Fibroblast of mammary gland (primary cell): ENCODE measurements around the gene INPP5J.

Experiments used
- DNase-seq: peaks from one replicate; pipeline ENCODE4 v3.0.0-alpha.2; 2010; ENCODE audit warnings: low read depth
- H3K4me3 ChIP-seq: 2 replicates; pipeline ENCODE4 v1.5.1; 2011; ENCODE audit warnings: low read depth, mild to moderate bottlenecking, low read length, moderate library complexity; ENCODE audit not compliant: control insufficient read depth
- CTCF ChIP-seq: conservative IDR thresholded peaks from 2 replicates; pipeline ENCODE4 v1.5.1; 2011; ENCODE audit warnings: low read depth, low read length, inconsistent platforms; ENCODE audit not compliant: control insufficient read depth, insufficient read depth

The INPP5J gene

DNA sequence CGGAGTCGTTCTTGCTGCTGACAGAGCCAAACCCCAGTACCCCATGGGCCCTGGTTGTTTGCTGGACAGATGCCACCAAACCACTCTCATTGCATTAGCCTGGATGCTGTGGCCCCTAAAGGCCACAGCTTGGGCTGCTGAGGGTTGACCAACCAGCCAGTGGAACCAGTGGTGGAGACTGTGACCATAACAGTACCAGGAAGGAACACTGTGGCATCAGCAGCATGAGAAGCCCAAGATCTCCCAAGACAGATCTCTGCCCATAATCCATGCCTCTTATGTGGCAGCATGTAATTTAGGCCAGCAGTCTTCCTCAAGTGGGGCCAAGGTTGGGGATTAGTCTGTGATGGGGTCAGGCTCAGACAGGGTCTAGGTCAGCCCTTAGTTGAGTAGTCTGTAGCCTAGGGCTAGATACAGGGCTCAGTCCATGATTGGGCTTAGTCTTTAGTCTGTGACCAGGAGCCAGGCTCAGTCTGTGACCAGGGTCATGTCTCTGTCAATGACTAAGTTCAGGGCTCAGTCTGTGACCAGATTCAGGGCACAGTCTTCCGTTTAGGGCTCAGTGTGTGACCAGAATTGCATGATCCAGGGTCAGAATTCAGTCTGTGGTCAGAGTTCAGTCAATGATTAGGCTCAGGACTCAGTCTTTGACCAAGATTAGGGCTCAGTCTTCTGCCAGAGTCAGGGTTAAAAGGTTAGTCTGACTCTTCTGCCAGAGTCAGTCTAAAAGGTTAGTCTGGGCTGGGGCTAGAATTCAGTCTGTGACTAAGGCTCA lies 4.5 kb upstream of the INPP5J start:
- no peak for TF ChIP-seq CTCF
- no peak overlapping the region for H3K4me3 ChIP-seq
- no peak for DNase-seq

DNA sequence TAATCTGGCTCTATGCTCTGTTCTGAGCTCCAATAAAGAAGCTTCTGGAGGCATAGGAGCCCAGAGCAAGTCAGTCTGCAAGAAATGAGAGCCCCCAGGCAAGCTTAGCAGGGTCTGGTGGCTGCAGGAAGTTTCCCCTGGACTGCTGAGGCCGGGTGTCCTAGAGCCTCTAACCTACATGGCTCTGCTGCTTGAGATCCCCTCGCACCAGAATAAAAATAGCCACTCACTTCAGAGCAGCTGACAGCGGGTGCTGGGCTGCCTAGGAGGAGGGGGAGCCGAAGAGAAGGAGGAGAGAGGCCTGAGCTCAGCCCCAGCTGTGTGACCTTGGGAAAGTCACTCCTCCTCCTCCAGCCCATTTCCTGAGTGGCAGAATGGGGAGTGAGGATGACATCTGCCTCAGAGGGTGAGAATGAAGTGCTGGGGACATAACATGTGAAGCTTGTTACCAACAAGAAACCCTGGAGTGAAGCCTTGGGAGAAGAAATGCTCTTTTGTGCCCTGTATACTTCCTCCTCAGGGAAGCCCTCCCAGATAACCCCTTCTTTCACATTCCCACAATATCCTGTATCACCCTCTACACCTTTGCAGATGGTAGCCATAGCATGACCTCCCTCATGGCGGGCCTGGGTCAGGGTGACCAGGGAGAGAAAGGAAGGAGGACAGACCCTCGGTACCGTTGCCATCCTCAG lies 3.6 kb upstream of the INPP5J start:
- H3K4me3 ChIP-seq, result no peak overlapping the region
- no peak for DNase-seq
- TF ChIP-seq CTCF, result no peak

DNA sequence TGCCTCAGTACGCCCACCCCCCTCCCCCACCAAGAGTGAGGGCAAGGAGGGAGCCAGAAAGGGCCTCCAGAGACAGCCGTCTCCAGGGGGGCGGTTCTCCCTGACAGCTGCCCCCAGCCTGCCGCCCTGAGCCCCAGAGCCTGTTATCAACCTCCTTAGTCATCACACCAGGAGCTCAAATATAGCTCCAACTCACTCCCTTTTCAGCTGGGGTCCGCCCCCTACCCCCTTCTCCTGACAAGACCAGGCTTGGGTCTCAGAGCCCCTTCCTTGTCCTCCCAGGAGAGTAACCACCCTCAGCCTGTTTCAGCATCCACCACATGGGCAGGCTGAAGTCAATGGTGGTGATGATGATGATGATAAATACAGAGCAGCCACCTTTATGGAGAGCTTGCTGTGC lies 2.5 kb upstream of the INPP5J start:
- TF ChIP-seq CTCF, result no peak
- H3K4me3 ChIP-seq, result no peak overlapping the region
- no peak for DNase-seq

GRCh38 chr22:31120642-31121041 lies 2.1 kb upstream of the INPP5J start:
- no peak for DNase-seq

DNA sequence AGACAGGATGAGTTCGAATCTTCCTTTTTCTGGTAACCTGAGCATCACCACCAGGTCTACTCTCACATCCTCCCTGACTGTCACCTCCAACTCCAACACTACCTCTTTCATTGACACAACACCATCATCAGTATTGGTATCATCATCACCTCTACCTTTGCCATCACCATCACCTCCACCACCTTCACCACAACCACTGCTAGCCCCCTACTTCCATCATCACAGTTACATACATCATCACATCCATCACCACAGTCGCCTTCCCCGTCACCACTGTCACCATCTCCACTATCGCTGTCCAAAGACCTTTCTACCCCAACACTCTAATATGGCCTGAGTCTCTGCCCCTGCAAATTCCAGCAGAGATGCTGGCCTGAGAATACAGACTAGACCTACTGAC lies 1.4 kb upstream of the INPP5J start:
- no peak overlapping the region for H3K4me3 ChIP-seq
- no peak for TF ChIP-seq CTCF
- no peak for DNase-seq

More at GRCh38 chr22:31120642-31121041, 2.1 kb upstream of the INPP5J start:
- no peak for TF ChIP-seq CTCF
- H3K4me3 ChIP-seq, result no peak overlapping the region

- TF ChIP-seq CTCF, result no peak
- no peak overlapping the region for H3K4me3 ChIP-seq
- DNase-seq, result no peak
These were observed 602 bp upstream of the INPP5J start for GRCh38 chr22:31122196-31122531.
